Ovary (tissue), 9 donors: Measurements from ENCODE around the gene IBA57. TPM values are rescaled to one million over a fixed set of nuclear protein-coding genes. Genes with fewer than 3 reads are reported as not detected.

ENCODE experiments used
- DNase-seq, 5 donors: peaks; one replicate each; pipeline ENCODE4 v3.0.0-alpha.2; 2019 to 2020
- H3K27ac ChIP-seq, 2 donors: fragments of 200-600 bp; one replicate each; pipeline versions ENCODE4 v1.5.1 to v1.8.0; 2019 to 2022
- H3K27me3 ChIP-seq: fragments of 200-600 bp; one replicate; pipeline ENCODE4 v1.8.0; 2022
- H3K36me3 ChIP-seq: fragments of 200-600 bp; sonication (generic); one replicate; pipeline ENCODE4 v1.5.1; 2019
- H3K4me1 ChIP-seq: one replicate; pipeline ENCODE4 v1.8.1; 2013; ENCODE audit warnings: mild to moderate bottlenecking, moderate library complexity; ENCODE audit not compliant: insufficient read depth
- H3K4me3 ChIP-seq: fragments of 200-600 bp; sonication (generic); one replicate; pipeline ENCODE4 v1.5.1; 2017
- H3K9me3 ChIP-seq, 2 donors: fragments of 200-600 bp in 1 of 2; sonication (generic) in 1 of 2; one replicate each; pipeline versions ENCODE4 v1.5.1 to v1.8.1; 2013 to 2019; ENCODE audit warnings: mild to moderate bottlenecking in 1 of 2, moderate library complexity in 1 of 2
- EP300 ChIP-seq: sonication (generic); formaldehyde crosslinking; IDR thresholded peaks from one replicate; pipeline ENCODE4 v1.6.1; 2017; ENCODE audit warnings: antibody characterized with exemption
- POLR2A ChIP-seq: fragments of 450-650 bp; IDR thresholded peaks from one replicate; pipeline ENCODE4 v1.6.1; 2017; ENCODE audit warnings: antibody characterized with exemption, mild to moderate bottlenecking, moderate library complexity
- WGBS, 3 donors: extraction: QIAGEN DNeasy Blood & Tissue Kit in 1 of 3; methylation state at CpG; one replicate each; pipeline versions ENCODE4 v1.1.5 to v1.1.7; 2013 to 2017; 5-methylcytosine and 5-hydroxymethylcytosine counted together
- intact Hi-C, 4 donors: fragments of 100-400 bp; cut with DNase I; formaldehyde crosslinking; loops; one replicate each; pipeline versions ENCODE4 v1.11.0 to v1.15.1; 2022 to 2023
- polyA plus RNA-seq, 2 donors: library from polyadenylated mRNA; stranded (reverse); fragments of 200-250 nt in 1 of 2; fragments of 350-450 nt in 1 of 2; fragmentation: Illumina TruSeq in 1 of 2; extraction: RNeasy Lipid Tissue Mini Kit (QIAGEN cat#74804) in 1 of 2; gene quantifications; one replicate each; pipeline ENCODE4 v1.2.3, GENCODE V29; 2013 to 2014
- total RNA-seq, 7 donors: library from RNA; depleted of rRNA in 2 of 7; stranded (reverse); fragments of >200 nt in 2 of 7; fragmentation: NEBNext Ultra II Directional in 3 of 7; extraction: Animal tissue kit (Norgen Biotek cat#: 25700) in 3 of 7; gene quantifications; one replicate each; pipeline versions ENCODE4 v1.1.0 to v1.2.4, GENCODE V29; 2016 to 2023
- TF ChIP-seq, protein P1 (sequence below), 3 donors: fragments of 450-650 bp in 2 of 3; fragments of 200-600 bp in 1 of 3; IDR thresholded peaks; one replicate each; pipeline versions ENCODE4 v1.5.1 to v1.8.0; 2016 to 2022; ENCODE audit warnings: antibody characterized with exemption in 3 of 3, mild to moderate bottlenecking in 1 of 3
- donor health status: DM: no; HTN: no; CAD: no; lungs with moderate emphysema.
- donor health status: DM: no; HTN: no; CAD: no.
- donor health status: Bipolar disorder and iron deficiency.
- donor health status: DM: yes; HTN: yes; CAD: no.
- donor health status: DM: no; HTN: no; CAD: no.
- donor health status: DM: yes; HTN: yes; CAD: no.

Gene IBA57
- total and polyA plus RNA-seq, 9 donors, result 2.8 to 14.5 (median 9.0) TPM

DNA sequence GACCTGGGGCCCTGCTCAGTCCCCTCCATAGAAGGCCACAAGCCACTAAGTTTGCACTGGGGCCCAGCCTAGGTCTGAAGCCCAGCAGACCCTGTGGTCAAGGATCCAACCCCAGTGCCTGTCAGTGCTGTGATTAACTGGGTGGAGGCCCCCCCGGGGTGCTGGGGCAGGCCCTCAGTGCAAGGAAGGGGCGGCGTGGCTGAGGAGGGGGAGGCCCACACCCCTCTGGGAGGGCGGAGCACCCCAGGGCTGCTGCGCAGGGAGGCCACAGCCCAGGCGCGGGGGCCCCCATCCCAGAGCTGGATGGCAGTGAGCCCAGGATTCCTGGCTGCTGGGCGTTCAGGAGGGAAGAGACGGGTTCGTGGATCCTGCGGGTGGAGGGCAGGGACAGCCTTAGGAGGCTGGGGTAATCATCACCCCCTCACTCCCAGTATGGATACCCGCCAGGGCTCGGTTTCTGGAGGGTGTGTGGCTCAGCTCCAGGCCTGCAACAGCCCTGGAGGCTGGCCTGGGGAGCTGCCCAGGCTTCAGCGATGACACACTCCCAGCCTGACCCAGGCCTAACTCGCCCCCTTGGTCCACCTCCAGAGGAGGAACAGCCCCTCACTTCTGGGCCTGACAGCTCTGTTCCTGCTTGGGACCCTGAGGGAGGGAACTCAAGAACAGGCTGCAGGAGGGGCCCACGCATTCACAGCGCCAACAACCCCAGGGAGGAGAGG is 15.0 kb upstream of the IBA57 start:
- 3 to 12% (median 6%) methylated on average over 10 to 17 of the region's 17 CpGs for WGBS, 3 donors
- peak; percentile 93 to 96 (median 94) for DNase-seq
- Histone ChIP-seq H3K4me1 (peaks cover 25% of the 10 kb centered on the region), H3K9me3 (no peaks in the 10 kb centered on the region), H3K36me3 (no peaks in the 10 kb centered on the region), H3K27ac (peak overlapping the region; percentile 97 to 99), H3K27me3 (no peaks in the 10 kb centered on the region), H3K4me3 (peak overlapping the region; percentile 29)
- intact Hi-C loops, result no loop called here
- no peak for TF ChIP-seq POLR2A
- no peak for TF ChIP-seq EP300
- TF ChIP-seq, protein P1, sequence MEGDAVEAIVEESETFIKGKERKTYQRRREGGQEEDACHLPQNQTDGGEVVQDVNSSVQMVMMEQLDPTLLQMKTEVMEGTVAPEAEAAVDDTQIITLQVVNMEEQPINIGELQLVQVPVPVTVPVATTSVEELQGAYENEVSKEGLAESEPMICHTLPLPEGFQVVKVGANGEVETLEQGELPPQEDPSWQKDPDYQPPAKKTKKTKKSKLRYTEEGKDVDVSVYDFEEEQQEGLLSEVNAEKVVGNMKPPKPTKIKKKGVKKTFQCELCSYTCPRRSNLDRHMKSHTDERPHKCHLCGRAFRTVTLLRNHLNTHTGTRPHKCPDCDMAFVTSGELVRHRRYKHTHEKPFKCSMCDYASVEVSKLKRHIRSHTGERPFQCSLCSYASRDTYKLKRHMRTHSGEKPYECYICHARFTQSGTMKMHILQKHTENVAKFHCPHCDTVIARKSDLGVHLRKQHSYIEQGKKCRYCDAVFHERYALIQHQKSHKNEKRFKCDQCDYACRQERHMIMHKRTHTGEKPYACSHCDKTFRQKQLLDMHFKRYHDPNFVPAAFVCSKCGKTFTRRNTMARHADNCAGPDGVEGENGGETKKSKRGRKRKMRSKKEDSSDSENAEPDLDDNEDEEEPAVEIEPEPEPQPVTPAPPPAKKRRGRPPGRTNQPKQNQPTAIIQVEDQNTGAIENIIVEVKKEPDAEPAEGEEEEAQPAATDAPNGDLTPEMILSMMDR (IDR thresholded peaks at IDR 0.05), result no peak

DNA sequence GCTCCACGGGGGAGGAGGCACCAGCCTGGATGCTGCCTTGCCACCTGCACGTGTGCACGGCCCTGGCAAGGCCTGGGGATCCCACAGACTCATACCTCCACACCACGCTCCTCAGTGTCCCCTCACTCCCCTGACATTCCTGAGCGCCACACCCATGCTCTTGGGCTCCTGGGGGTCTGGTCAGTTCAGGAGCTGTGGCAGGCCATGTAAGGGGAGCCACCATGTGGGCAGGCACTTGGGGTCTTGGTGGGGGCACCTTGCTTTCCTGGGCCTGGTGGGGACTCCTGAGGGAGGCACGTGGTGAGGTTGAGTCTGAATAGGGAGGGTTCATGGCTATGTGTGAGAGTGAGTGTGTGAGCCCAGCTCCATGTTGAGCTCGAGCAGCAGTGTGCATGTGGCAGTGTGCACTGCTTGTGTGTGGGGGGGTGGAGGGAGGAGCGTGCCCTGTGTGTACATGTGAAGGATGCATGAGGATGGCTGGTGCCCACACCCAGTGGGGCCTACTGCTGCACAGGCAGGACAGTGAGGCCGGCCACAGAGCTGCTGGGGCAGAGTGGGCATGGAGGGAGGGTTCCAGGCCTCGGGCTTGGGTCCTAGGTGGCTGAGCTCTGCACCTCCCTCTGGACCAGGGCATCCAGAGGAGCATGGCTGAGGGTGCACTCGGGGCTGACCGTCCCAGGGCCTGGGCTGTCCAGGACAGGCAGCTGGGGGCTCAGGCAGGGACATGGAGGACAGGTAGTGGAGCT is 14.3 kb upstream of the IBA57 start:
- H3K27ac ChIP-seq, result peak overlapping the region; percentile 97 to 99
- H3K4me3 ChIP-seq, result no peak overlapping the region
- no peaks in the 10 kb centered on the region for H3K9me3 ChIP-seq
- TF ChIP-seq POLR2A (no peak), EP300 (no peak)
- TF ChIP-seq, protein P1 (IDR thresholded peaks at IDR 0.05), result no peak
- DNase-seq, result peak; percentile 35 to 56 (median 47)
- peaks cover 25% of the 10 kb centered on the region for H3K4me1 ChIP-seq
- intact Hi-C loops, result no loop called here
- no peaks in the 10 kb centered on the region for H3K27me3 ChIP-seq
- WGBS, 3 donors, result 46 to 56% (median 53%) methylated on average over 12 of the region's 12 CpGs
- no peaks in the 10 kb centered on the region for H3K36me3 ChIP-seq

DNA sequence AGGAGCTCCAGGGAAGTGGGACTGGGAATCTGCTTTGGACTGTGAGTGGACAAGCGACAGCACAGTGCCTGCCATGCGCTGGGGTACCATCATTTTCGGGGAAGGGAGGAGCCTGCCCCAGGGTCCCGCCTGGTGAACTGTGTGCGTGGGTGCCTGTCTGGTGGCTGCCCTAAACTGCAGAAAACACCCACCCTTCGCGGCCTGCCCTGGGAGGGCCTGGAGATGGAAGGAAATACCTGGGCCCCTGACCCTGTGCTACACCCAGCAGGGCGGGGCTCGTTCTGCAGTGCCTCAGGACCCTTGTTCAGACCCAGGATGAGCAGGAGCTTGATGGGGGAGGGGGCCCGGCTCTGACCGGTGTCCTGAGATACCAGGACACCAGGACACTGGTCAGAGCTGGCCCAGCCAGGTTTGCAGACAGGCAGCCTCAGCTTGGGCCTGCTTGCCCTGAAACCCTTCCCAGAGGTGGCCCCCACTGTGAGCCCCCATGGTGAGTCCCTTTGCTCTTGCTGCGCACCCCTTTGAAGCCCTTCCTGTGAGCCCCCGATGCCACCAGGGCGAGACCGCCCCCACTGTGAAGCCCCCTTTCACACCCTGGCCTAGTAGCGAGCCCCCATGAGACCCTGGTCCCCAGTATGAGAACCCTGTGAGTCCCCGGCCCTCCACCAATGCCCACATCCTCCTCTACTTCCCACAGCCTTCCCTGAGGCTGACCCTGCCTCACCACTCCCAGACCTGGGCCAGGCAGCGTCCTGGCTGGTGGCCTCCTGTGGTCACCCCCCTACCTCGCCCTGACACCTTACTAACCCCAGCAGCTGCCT is 13.3 kb upstream of the IBA57 start:
- Histone ChIP-seq H3K27ac (peak overlapping the region in 1 of 2 donors; percentile 99), H3K4me1 (peaks cover 25% of the 10 kb centered on the region), H3K36me3 (no peaks in the 10 kb centered on the region), H3K27me3 (no peaks in the 10 kb centered on the region), H3K9me3 (no peaks in the 10 kb centered on the region), H3K4me3 (no peak overlapping the region)
- peak in 3 of 5 donors; percentile 38 to 51 (median 41) for DNase-seq
- TF ChIP-seq POLR2A, result no peak
- TF ChIP-seq, protein P1 (IDR thresholded peaks at IDR 0.05), result no peak
- no peak for TF ChIP-seq EP300
- intact Hi-C loops, result no loop called here
- WGBS, 3 donors, result 90 to 93% (median 92%) methylated on average over 17 to 19 of the region's 19 CpGs

DNA sequence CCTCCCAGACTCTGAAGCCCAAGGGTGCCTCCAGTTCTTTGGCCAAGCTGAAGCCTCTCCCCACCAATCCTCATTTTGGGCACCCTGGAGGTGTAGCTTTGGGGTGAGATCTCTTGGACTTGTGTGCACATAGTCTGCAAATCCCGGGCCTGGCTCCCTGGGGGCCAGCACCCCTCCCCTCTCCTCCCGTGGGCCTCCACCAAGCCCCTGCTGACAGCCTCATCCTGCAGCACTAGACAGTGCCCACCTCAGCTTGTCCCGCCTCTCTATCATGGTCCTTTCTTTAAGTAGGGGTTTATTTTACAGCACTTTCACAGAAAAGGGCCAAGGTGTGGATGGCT is 12.7 kb upstream of the IBA57 start:
- DNase-seq, result no peak
- H3K36me3 ChIP-seq, result no peaks in the 10 kb centered on the region
- H3K9me3 ChIP-seq, result no peaks in the 10 kb centered on the region
- intact Hi-C loops, result no loop called here
- peaks cover 25% of the 10 kb centered on the region for H3K4me1 ChIP-seq
- H3K27ac ChIP-seq, result peak overlapping the region in 1 of 2 donors; percentile 99
- no peaks in the 10 kb centered on the region for H3K27me3 ChIP-seq
- 65 to 81% (median 75%) methylated on average over 3 of the region's 3 CpGs for WGBS, 3 donors
- TF ChIP-seq, protein P1 (IDR thresholded peaks at IDR 0.05), result no peak
- no peak for TF ChIP-seq POLR2A
- TF ChIP-seq EP300, result no peak
- H3K4me3 ChIP-seq, result no peak overlapping the region
